GM18520 (cell line): ENCODE measurements around the gene TMEM88.
"Not testable (repeated sequence)": the region's sequence is repeated elsewhere in the genome, so short reads cannot be mapped to it uniquely, and the experiment has no call there.

Experiments
- ATAC-seq: cut with Tn5 transposase; IDR thresholded peaks from one replicate; pipeline ENCODE4 v1.9.1; 2021; ENCODE audit not compliant: unreplicated experiment

TMEM88 gene

GRCh38 chr17:7854851-7855659 lies at the start of gene TMEM88:
TSS of gene TMEM88 (plus strand) at chr17:7855066. CDS start at chr17:7855075, 9 bp downstream.
- no peak for ATAC-seq

- ATAC-seq, result no peak
These were observed 48.3 kb upstream of the TMEM88 start for GRCh38 chr17:7806587-7806986.

- no peak for ATAC-seq
These were observed 47.7 kb upstream of the TMEM88 start for GRCh38 chr17:7807206-7807605.

- ATAC-seq, result no peak
These were observed 45.6 kb upstream of the TMEM88 start for GRCh38 chr17:7809086-7809790.

- not testable (repeated sequence) for ATAC-seq
These were observed 45.0 kb upstream of the TMEM88 start for GRCh38 chr17:7809791-7810343.

GRCh38 chr17:7811251-7811650 lies 43.6 kb upstream of the TMEM88 start:
- ATAC-seq, result no peak

- no peak for ATAC-seq
These were observed 39.9 kb upstream of the TMEM88 start for GRCh38 chr17:7814969-7815368.

GRCh38 chr17:7816926-7817642 lies 37.8 kb upstream of the TMEM88 start:
- no peak for ATAC-seq

GRCh38 chr17:7817643-7817964 lies 37.3 kb upstream of the TMEM88 start:
- ATAC-seq, result no peak

- no peak for ATAC-seq
These were observed 36.8 kb upstream of the TMEM88 start for GRCh38 chr17:7818026-7818425.

- ATAC-seq, result no peak
These were observed 35.9 kb upstream of the TMEM88 start for GRCh38 chr17:7818746-7819645.

- no peak for ATAC-seq
These were observed 34.6 kb upstream of the TMEM88 start for GRCh38 chr17:7820231-7820630.

- no peak for ATAC-seq
These were observed 32.7 kb upstream of the TMEM88 start for GRCh38 chr17:7822126-7822525.

GRCh38 chr17:7823581-7824001 lies 31.3 kb upstream of the TMEM88 start:
- no peak for ATAC-seq

- ATAC-seq, result no peak
These were observed 30.6 kb upstream of the TMEM88 start for GRCh38 chr17:7824021-7824924.

- ATAC-seq, result no peak
These were observed 29.5 kb upstream of the TMEM88 start for GRCh38 chr17:7825206-7825990.

- ATAC-seq, result no peak
These were observed 24.2 kb upstream of the TMEM88 start for GRCh38 chr17:7830616-7831015.

- ATAC-seq, result no peak
These were observed 23.6 kb upstream of the TMEM88 start for GRCh38 chr17:7831233-7831632.

GRCh38 chr17:7832431-7832830 lies 22.4 kb upstream of the TMEM88 start:
- ATAC-seq, result no peak
